Measurements from ENCODE around the gene ZBTB11.
"Not testable (repeated sequence)": the region's sequence is repeated elsewhere in the genome, so short reads cannot be mapped to it uniquely, and the experiment has no call there.

The ZBTB11 gene

GRCh38 chr3:101689286-101689685 lies 12.4 kb upstream of the ZBTB11 start:
- no peak overlapping the region for H3K4me3 ChIP-seq (ENCODE audit: low read depth, low read length)
- peaks cover 14% of the 10 kb centered on the region for H3K79me2 ChIP-seq
- H3K9ac ChIP-seq = no peak overlapping the region
- peaks cover 10% of the 10 kb centered on the region for H3K4me1 ChIP-seq
- H3K9me3 ChIP-seq (ENCODE audit: control insufficient read depth, low read length) = no peaks in the 10 kb centered on the region
- TF ChIP-seq, protein P1, sequence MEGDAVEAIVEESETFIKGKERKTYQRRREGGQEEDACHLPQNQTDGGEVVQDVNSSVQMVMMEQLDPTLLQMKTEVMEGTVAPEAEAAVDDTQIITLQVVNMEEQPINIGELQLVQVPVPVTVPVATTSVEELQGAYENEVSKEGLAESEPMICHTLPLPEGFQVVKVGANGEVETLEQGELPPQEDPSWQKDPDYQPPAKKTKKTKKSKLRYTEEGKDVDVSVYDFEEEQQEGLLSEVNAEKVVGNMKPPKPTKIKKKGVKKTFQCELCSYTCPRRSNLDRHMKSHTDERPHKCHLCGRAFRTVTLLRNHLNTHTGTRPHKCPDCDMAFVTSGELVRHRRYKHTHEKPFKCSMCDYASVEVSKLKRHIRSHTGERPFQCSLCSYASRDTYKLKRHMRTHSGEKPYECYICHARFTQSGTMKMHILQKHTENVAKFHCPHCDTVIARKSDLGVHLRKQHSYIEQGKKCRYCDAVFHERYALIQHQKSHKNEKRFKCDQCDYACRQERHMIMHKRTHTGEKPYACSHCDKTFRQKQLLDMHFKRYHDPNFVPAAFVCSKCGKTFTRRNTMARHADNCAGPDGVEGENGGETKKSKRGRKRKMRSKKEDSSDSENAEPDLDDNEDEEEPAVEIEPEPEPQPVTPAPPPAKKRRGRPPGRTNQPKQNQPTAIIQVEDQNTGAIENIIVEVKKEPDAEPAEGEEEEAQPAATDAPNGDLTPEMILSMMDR (IDR thresholded peaks at IDR 0.05) = no peak
- H3K4me2 ChIP-seq (ENCODE audit: low read length) = no peak overlapping the region
- H3K27me3 ChIP-seq (ENCODE audit: control insufficient read depth, insufficient read depth, low read length) = no peaks in the 10 kb centered on the region
- H2AFZ ChIP-seq = no peak overlapping the region
- H3K27ac ChIP-seq = no peak overlapping the region
- no peaks in the 10 kb centered on the region for H3K36me3 ChIP-seq (ENCODE audit: control insufficient read depth, insufficient read depth, low read length)

DNA sequence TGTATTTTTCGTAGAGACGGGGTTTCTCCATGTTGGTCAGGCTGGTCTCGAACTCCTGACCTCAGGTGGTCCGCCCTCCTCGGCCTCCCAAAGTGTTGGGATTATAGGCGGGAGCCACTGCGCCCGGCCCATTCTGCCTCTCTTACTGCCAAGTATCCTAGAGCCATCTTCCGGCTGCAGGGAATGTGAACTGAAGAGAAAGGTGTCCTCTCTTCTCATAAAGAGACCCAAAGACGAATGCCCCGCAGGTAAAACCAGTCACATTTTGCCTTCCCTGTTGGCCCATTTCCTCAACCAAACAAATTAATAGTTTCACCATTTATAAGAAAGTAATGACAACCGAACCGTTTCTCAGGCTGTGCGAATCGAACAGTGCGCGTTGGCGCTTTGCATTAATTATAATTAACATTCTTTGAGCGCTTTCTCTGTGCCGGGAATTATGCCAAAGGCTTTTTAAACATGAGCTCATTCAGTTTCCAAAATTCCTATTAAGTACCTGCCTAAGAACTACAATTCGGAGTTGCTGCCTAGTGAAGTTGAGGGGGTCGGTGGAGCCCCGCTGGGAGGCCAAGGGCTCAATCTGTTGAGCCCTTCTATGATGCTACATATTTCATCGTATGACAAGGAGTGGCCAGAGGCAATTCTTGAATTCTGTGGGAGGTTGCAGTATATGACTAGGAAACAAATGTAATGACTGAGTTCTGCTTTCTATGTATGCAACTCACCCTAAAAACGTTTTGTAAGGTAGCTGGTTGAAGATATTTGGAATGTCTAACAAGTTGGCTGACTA lies 10.4 kb upstream of the ZBTB11 start:
- Histone ChIP-seq H3K27ac (peak overlapping the region; percentile 94), H3K4me1 (peaks cover 10% of the 10 kb centered on the region), H2AFZ (peak overlapping the region; percentile 84), H3K9ac (peak overlapping the region; percentile 57), H3K4me3 (ENCODE audit: low read depth, low read length) (peak overlapping the region; percentile 90), H3K36me3 (ENCODE audit: control insufficient read depth, insufficient read depth, low read length) (peaks cover 3% of the 10 kb centered on the region), H3K9me3 (ENCODE audit: control insufficient read depth, low read length) (no peaks in the 10 kb centered on the region), H3K79me2 (peaks cover 17% of the 10 kb centered on the region), H3K27me3 (ENCODE audit: control insufficient read depth, insufficient read depth, low read length) (no peaks in the 10 kb centered on the region), H3K4me2 (ENCODE audit: low read length) (peak overlapping the region; percentile 91)
- TF ChIP-seq, protein P1 (IDR thresholded peaks at IDR 0.05) = no peak

DNA sequence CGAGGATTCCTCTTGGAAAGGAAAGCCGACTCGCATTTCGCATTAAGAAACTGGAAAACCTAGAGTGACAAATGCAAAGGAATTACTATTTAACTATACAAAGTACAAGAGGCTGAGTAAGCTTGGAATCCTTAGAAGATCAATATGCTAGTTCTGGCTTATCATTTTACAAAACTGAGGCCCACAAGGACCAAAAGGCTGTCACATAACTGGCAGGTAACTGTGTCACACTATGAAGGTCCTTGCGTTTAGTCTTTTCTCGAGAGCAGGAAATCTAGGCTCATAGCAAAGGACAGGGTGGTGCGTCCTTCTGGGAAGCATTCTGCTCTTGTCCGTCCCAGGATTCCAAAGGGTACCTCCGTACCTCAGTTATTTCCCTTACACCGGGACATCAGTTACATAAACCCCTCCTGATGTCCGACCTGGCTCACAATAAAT lies 9.0 kb upstream of the ZBTB11 start:
- H2AFZ ChIP-seq = peak overlapping the region; percentile 84
- H3K4me3 ChIP-seq (ENCODE audit: low read depth, low read length) = peak overlapping the region; percentile 90
- H3K9ac ChIP-seq = peak overlapping the region; percentile 77
- H3K9me3 ChIP-seq (ENCODE audit: control insufficient read depth, low read length) = no peaks in the 10 kb centered on the region
- H3K4me1 ChIP-seq = peaks cover 13% of the 10 kb centered on the region
- TF ChIP-seq, protein P1 (IDR thresholded peaks at IDR 0.05) = no peak
- H3K79me2 ChIP-seq = peaks cover 17% of the 10 kb centered on the region
- H3K27me3 ChIP-seq (ENCODE audit: control insufficient read depth, insufficient read depth, low read length) = no peaks in the 10 kb centered on the region
- H3K27ac ChIP-seq = peak overlapping the region; percentile 94
- peak overlapping the region; percentile 91 for H3K4me2 ChIP-seq (ENCODE audit: low read length)
- peaks cover 4% of the 10 kb centered on the region for H3K36me3 ChIP-seq (ENCODE audit: control insufficient read depth, insufficient read depth, low read length)

- H3K9ac ChIP-seq = peak overlapping the region; percentile 9
- peak overlapping the region; percentile 94 for H3K27ac ChIP-seq
- TF ChIP-seq, protein P1 (IDR thresholded peaks at IDR 0.05) = no peak
- peaks cover 4% of the 10 kb centered on the region for H3K36me3 ChIP-seq (ENCODE audit: control insufficient read depth, insufficient read depth, low read length)
- H3K4me1 ChIP-seq = peaks cover 13% of the 10 kb centered on the region
- no peaks in the 10 kb centered on the region for H3K27me3 ChIP-seq (ENCODE audit: control insufficient read depth, insufficient read depth, low read length)
- H3K4me2 ChIP-seq (ENCODE audit: low read length) = peak overlapping the region; percentile 91
- H3K79me2 ChIP-seq = peaks cover 17% of the 10 kb centered on the region
- peak overlapping the region; percentile 90 for H3K4me3 ChIP-seq (ENCODE audit: low read depth, low read length)
- H3K9me3 ChIP-seq (ENCODE audit: control insufficient read depth, low read length) = no peaks in the 10 kb centered on the region
- H2AFZ ChIP-seq = no peak overlapping the region
Measured at GRCh38 chr3:101685050-101685400, 8.1 kb upstream of the ZBTB11 start.

DNA sequence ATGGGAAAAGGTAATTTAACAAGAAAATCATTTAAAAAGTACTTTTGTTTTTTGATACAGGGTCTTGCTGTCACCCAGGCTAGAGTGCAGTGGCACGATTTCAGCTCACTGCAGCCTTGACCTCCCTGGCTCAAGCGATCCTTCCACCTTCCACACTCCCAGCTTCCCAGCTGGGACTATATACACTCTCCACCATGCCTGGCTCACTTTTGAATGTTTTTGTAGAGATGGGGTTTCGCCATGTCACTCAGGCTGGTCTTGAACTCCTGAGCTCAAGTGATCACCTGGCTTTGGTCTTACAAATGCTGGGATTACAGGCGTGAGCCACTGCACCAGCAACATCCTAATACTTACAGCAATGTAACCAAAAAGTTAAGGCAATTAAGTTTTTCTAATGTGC lies 3.5 kb upstream of the ZBTB11 start:
- Histone ChIP-seq H2AFZ (no peak overlapping the region), H3K4me3 (ENCODE audit: low read depth, low read length) (no peak overlapping the region), H3K9ac (no peak overlapping the region), H3K4me1 (peaks cover 15% of the 10 kb centered on the region), H3K79me2 (peaks cover 20% of the 10 kb centered on the region), H3K4me2 (ENCODE audit: low read length) (no peak overlapping the region), H3K36me3 (ENCODE audit: control insufficient read depth, insufficient read depth, low read length) (peaks cover 4% of the 10 kb centered on the region), H3K27me3 (ENCODE audit: control insufficient read depth, insufficient read depth, low read length) (no peaks in the 10 kb centered on the region), H3K27ac (no peak overlapping the region), H3K9me3 (ENCODE audit: control insufficient read depth, low read length) (no peaks in the 10 kb centered on the region)
- TF ChIP-seq, protein P1 (IDR thresholded peaks at IDR 0.05) = no peak

- not testable (repeated sequence) for H3K9ac ChIP-seq; H2AFZ ChIP-seq; H3K27ac ChIP-seq; H3K4me2 ChIP-seq (ENCODE audit: low read length); H3K36me3 ChIP-seq (ENCODE audit: control insufficient read depth, insufficient read depth, low read length); H3K4me3 ChIP-seq (ENCODE audit: low read depth, low read length); H3K9me3 ChIP-seq (ENCODE audit: control insufficient read depth, low read length); H3K27me3 ChIP-seq (ENCODE audit: control insufficient read depth, insufficient read depth, low read length)
- H3K4me1 ChIP-seq = peaks cover 11% of the 10 kb centered on the region
- H3K79me2 ChIP-seq = peaks cover 24% of the 10 kb centered on the region
Measured at GRCh38 chr3:101678837-101679236, 1.9 kb upstream of the ZBTB11 start.
